Karpas-422 (cell line): ENCODE measurements around the gene ROBO2. TPM values are rescaled to one million over a fixed set of nuclear protein-coding genes. Genes with fewer than 3 reads are reported as not detected.
"Not testable (repeated sequence)": the region's sequence is repeated elsewhere in the genome, so short reads cannot be mapped to it uniquely, and the experiment has no call there.

Experiments used
- DNase-seq: peaks from one replicate; pipeline ENCODE4 v3.0.0-alpha.2; 2015
- H2AFZ ChIP-seq: fragments of 200-600 bp; sonication (generic); 2 replicates; pipeline ENCODE4 v1.6.1; 2014; ENCODE audit warnings: antibody characterized with exemption, low read length, mixed read lengths
- H3K27ac ChIP-seq: fragments of 200-600 bp; sonication (generic); 2 replicates; pipeline ENCODE4 v1.5.1; 2014; ENCODE audit warnings: mild to moderate bottlenecking, low read length, moderate library complexity
- H3K27me3 ChIP-seq: fragments of 200-600 bp; sonication (generic); 2 replicates; pipeline ENCODE4 v1.6.1; 2014; ENCODE audit warnings: low read length, mixed read lengths
- H3K36me3 ChIP-seq: fragments of 200-600 bp; sonication (generic); 2 replicates; pipeline ENCODE4 v1.6.1; 2014; ENCODE audit warnings: low read length, mixed read lengths; ENCODE audit not compliant: insufficient read depth
- H3K4me1 ChIP-seq: fragments of 200-600 bp; sonication (generic); 2 replicates; pipeline ENCODE4 v1.6.1; 2014; ENCODE audit warnings: mild to moderate bottlenecking, low read length, mixed read lengths
- H3K4me2 ChIP-seq: fragments of 200-600 bp; sonication (generic); 2 replicates; pipeline ENCODE4 v1.6.1; 2014; ENCODE audit warnings: low read length, low read depth, mild to moderate bottlenecking; ENCODE audit not compliant: poor library complexity, severe bottlenecking
- H3K4me3 ChIP-seq: fragments of 200-600 bp; sonication (generic); 2 replicates; pipeline ENCODE4 v1.5.1; 2014; ENCODE audit warnings: mild to moderate bottlenecking, antibody characterized with exemption, low read length, mixed read lengths
- H3K79me2 ChIP-seq: fragments of 200-600 bp; sonication (generic); 2 replicates; pipeline ENCODE4 v1.6.1; 2014; ENCODE audit warnings: mild to moderate bottlenecking, low read length, mixed read lengths
- H3K9ac ChIP-seq: fragments of 200-600 bp; sonication (generic); 2 replicates; pipeline ENCODE4 v1.6.0; 2014; ENCODE audit warnings: low read length
- H3K9me2 ChIP-seq: fragments of 200-600 bp; sonication (generic), shearing (Covaris generic); replicated peaks from 2 replicates; pipeline ENCODE4 v1.6.0; 2014; ENCODE audit warnings: mild to moderate bottlenecking, low read length, moderate library complexity; ENCODE audit not compliant: insufficient read depth
- H3K9me3 ChIP-seq: fragments of 300-700, 200-600 bp; sonication (generic); 2 replicates; pipeline ENCODE4 v1.6.1; 2014; ENCODE audit warnings: low read length, mixed read lengths
- H4K20me1 ChIP-seq: fragments of 200-600 bp; sonication (generic); 2 replicates; pipeline ENCODE4 v1.6.1; 2014; ENCODE audit warnings: mild to moderate bottlenecking, antibody characterized with exemption, low read length, low read depth; ENCODE audit not compliant: insufficient read depth
- total RNA-seq: library from RNA; depleted of rRNA; stranded (reverse); fragments of >200 nt; shearing (Covaris generic); gene quantifications from 2 replicates; pipeline ENCODE4 v1.2.3, GENCODE V29; 2014; ENCODE audit warnings: low replicate concordance

ROBO2 gene
- total RNA-seq, 1 experiment from 2014 or later = 262 TPM

DNA sequence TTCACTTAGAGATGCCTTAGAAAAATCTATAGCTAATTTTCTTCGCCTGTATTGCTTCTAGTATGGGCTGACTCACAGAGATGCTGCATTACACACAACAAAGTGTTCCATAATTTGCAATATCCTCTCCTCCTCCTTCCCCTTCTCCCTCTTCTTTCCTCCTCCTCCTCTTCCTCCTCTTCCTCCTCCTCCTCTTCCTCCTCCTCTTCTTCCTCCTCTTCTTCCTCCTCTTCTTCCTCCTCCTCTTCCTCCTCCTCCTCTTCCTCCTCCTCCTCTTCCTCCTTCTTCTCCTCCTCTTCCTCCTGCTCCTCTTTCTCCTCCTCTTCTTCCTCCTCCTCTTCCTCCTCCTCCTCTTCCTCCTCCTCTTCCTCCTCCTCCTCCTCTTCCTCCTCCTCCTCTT, 370.4 kb downstream of the ROBO2 start:
- not testable (repeated sequence) for H3K9ac ChIP-seq, H3K27ac ChIP-seq, H3K9me2 ChIP-seq, H3K36me3 ChIP-seq, H4K20me1 ChIP-seq, H3K27me3 ChIP-seq, H3K4me3 ChIP-seq, H2AFZ ChIP-seq, H3K9me3 ChIP-seq, H3K79me2 ChIP-seq, H3K4me2 ChIP-seq, DNase-seq
- H3K4me1 ChIP-seq = peaks cover 14% of the 10 kb centered on the region

GRCh38 chr3:77411334-77411733, 371.4 kb downstream of the ROBO2 start:
- Histone ChIP-seq H3K27me3 (no peaks in the 10 kb centered on the region), H4K20me1 (no peaks in the 10 kb centered on the region), H3K4me3 (no peak overlapping the region), H3K4me2 (no peak overlapping the region), H3K9ac (no peak overlapping the region), H2AFZ (no peak overlapping the region), H3K4me1 (peaks cover 14% of the 10 kb centered on the region), H3K27ac (no peak overlapping the region), H3K9me3 (no peaks in the 10 kb centered on the region; the same call in 1 of the 2 replicates), H3K36me3 (no peaks in the 10 kb centered on the region; the same call in 1 of the 2 replicates), H3K9me2 (no peaks in the 10 kb centered on the region), H3K79me2 (no peaks in the 10 kb centered on the region)
- peak; percentile 43 for DNase-seq

DNA sequence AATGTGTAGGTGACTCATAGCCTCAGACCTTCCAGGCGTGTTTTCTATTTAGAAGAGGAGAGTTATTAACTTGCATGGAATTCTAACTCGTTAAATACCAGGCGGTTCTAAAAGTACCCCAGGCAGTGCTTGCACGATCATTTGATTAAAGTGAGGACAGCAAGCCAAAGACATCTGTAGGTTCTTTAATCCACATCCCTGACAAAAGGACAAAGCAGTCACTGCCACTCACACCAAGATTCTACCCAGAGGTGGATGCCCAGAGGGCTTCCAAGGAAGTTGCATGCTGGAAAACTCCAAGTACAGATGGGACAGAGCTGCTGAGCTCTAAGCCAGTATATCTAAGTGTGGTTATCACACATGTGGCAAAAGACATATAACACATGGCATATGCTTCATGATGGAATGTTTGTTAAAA, 372.1 kb downstream of the ROBO2 start:
- Histone ChIP-seq H3K4me1 (peaks cover 14% of the 10 kb centered on the region), H3K9me3 (no peaks in the 10 kb centered on the region; the same call in 1 of the 2 replicates), H3K27ac (no peak overlapping the region), H2AFZ (0 out of 2 replicates have a peak overlapping the region, but pooled peaks have one; percentile 7), H3K4me2 (no peak overlapping the region), H3K9me2 (no peaks in the 10 kb centered on the region), H3K27me3 (no peaks in the 10 kb centered on the region), H3K79me2 (no peaks in the 10 kb centered on the region), H3K9ac (no peak overlapping the region), H3K36me3 (no peaks in the 10 kb centered on the region; the same call in 1 of the 2 replicates), H4K20me1 (no peaks in the 10 kb centered on the region), H3K4me3 (no peak overlapping the region)
- DNase-seq = no peak

GRCh38 chr3:77412584-77412983, 372.7 kb downstream of the ROBO2 start:
- Histone ChIP-seq H3K27ac (no peak overlapping the region), H2AFZ (0 out of 2 replicates have a peak overlapping the region, but pooled peaks have one; percentile 7), H3K9me2 (no peaks in the 10 kb centered on the region), H3K9ac (no peak overlapping the region), H3K36me3 (no peaks in the 10 kb centered on the region; the same call in 1 of the 2 replicates), H3K27me3 (no peaks in the 10 kb centered on the region), H3K4me1 (peaks cover 14% of the 10 kb centered on the region), H3K4me2 (no peak overlapping the region), H4K20me1 (no peaks in the 10 kb centered on the region), H3K9me3 (no peaks in the 10 kb centered on the region; the same call in 1 of the 2 replicates), H3K4me3 (no peak overlapping the region), H3K79me2 (no peaks in the 10 kb centered on the region)
- DNase-seq = no peak

- Histone ChIP-seq H3K9me3 (no peaks in the 10 kb centered on the region; the same call in 1 of the 2 replicates), H3K4me3 (no peak overlapping the region), H3K27ac (no peak overlapping the region), H4K20me1 (no peaks in the 10 kb centered on the region), H3K9ac (no peak overlapping the region), H3K4me2 (no peak overlapping the region), H3K36me3 (no peaks in the 10 kb centered on the region; the same call in 1 of the 2 replicates), H3K27me3 (no peaks in the 10 kb centered on the region), H2AFZ (peak overlapping the region; percentile 18; the same call in 1 of the 2 replicates), H3K9me2 (no peaks in the 10 kb centered on the region), H3K79me2 (no peaks in the 10 kb centered on the region), H3K4me1 (peaks cover 9% of the 10 kb centered on the region)
- DNase-seq = no peak
Observed at GRCh38 chr3:77414881-77415280, 375.0 kb downstream of the ROBO2 start.

- Histone ChIP-seq H3K4me1 (peaks cover 10% of the 10 kb centered on the region), H4K20me1 (no peaks in the 10 kb centered on the region), H3K9me3 (no peaks in the 10 kb centered on the region; the same call in 1 of the 2 replicates), H3K27me3 (no peaks in the 10 kb centered on the region), H2AFZ (peak overlapping the region; percentile 25; the same call in 1 of the 2 replicates), H3K9ac (no peak overlapping the region), H3K4me3 (no peak overlapping the region), H3K27ac (no peak overlapping the region), H3K36me3 (no peaks in the 10 kb centered on the region; the same call in 1 of the 2 replicates), H3K4me2 (no peak overlapping the region), H3K9me2 (no peaks in the 10 kb centered on the region), H3K79me2 (no peaks in the 10 kb centered on the region)
- DNase-seq = no peak
Observed at GRCh38 chr3:77420336-77420735, 380.4 kb downstream of the ROBO2 start.

GRCh38 chr3:77421916-77422315, 382.0 kb downstream of the ROBO2 start:
- H3K9me2 ChIP-seq = no peaks in the 10 kb centered on the region
- no peaks in the 10 kb centered on the region for H3K27me3 ChIP-seq
- H4K20me1 ChIP-seq = no peaks in the 10 kb centered on the region
- H3K4me3 ChIP-seq = no peak overlapping the region
- H3K4me2 ChIP-seq = no peak overlapping the region
- H3K27ac ChIP-seq = no peak overlapping the region
- no peaks in the 10 kb centered on the region for H3K9me3 ChIP-seq
- H3K9ac ChIP-seq = no peak overlapping the region
- no peaks in the 10 kb centered on the region for H3K36me3 ChIP-seq
- peaks cover 10% of the 10 kb centered on the region for H3K4me1 ChIP-seq
- no peaks in the 10 kb centered on the region for H3K79me2 ChIP-seq
- no peak for DNase-seq
- H2AFZ ChIP-seq = 0 out of 2 replicates have a peak overlapping the region, but pooled peaks have one; percentile 15

DNA sequence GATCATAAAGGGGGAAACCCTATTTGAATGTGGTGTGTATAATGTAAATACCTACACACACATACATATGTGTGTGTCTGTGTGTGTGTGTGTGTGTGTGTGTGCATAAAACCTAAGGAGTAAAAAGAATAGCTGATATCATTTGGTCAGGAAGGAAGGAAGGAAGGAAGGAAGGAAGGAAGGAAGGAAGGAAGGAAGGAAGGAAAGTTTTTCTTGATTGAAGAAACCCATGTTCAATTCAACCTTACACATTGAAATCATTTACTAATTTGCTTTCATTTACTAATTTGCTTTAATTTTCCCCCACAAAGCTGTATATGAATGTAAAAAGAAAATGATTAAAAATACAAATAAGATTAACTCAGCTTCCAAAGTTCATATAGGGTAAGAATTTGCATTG, 386.6 kb downstream of the ROBO2 start:
- H3K27me3 ChIP-seq = no peaks in the 10 kb centered on the region
- H3K27ac ChIP-seq = no peak overlapping the region
- peaks cover 8% of the 10 kb centered on the region for H3K4me1 ChIP-seq
- H3K36me3 ChIP-seq = no peaks in the 10 kb centered on the region
- no peak overlapping the region for H3K4me2 ChIP-seq
- no peak overlapping the region for H3K4me3 ChIP-seq
- H3K79me2 ChIP-seq = no peaks in the 10 kb centered on the region
- H2AFZ ChIP-seq = no peak overlapping the region
- no peak overlapping the region for H3K9ac ChIP-seq
- no peaks in the 10 kb centered on the region for H3K9me2 ChIP-seq
- DNase-seq = no peak
- H3K9me3 ChIP-seq = no peaks in the 10 kb centered on the region
- no peaks in the 10 kb centered on the region for H4K20me1 ChIP-seq
